NCI-H1417 (cell line): Measurements from ENCODE around the gene IGFBP4.
A peak's percentile ranks its signal among the peaks of the same experiment; 100 is the strongest.

Experiments
- DNase-seq, 3 experiments: peaks; one replicate each; lab custom pipeline; 2025; lab: John Stamatoyannopoulos, UW

Gene IGFBP4

GRCh38 chr17:40431231-40431602 lies 12.0 kb upstream of the IGFBP4 start:
- no peak for DNase-seq

GRCh38 chr17:40432864-40433528 lies 10.3 kb upstream of the IGFBP4 start:
- DNase-seq, result no peak

- DNase-seq, result peak in 1 of 3 experiments; percentile 18
These were observed 9.5 kb upstream of the IGFBP4 start for GRCh38 chr17:40433551-40434415.

- DNase-seq, result no peak
These were observed 6.6 kb upstream of the IGFBP4 start for GRCh38 chr17:40436636-40437035.

GRCh38 chr17:40437095-40437732 lies 6.0 kb upstream of the IGFBP4 start:
- no peak for DNase-seq

GRCh38 chr17:40440166-40440565 lies 3.1 kb upstream of the IGFBP4 start:
- DNase-seq, result no peak

GRCh38 chr17:40442392-40443195 lies 656 bp upstream of the IGFBP4 start:
- DNase-seq, result peak in 1 of 3 experiments; percentile 62

GRCh38 chr17:40443988-40444899 lies 994 bp downstream of the IGFBP4 start:
- DNase-seq, result no peak

- no peak for DNase-seq
These were observed 2.7 kb downstream of the IGFBP4 start for GRCh38 chr17:40445751-40446468.

- DNase-seq, result no peak
These were observed 3.9 kb downstream of the IGFBP4 start for GRCh38 chr17:40447148-40447644.

- DNase-seq, result no peak
These were observed 4.6 kb downstream of the IGFBP4 start for GRCh38 chr17:40447806-40448205.

- DNase-seq, result no peak
These were observed 5.0 kb downstream of the IGFBP4 start for GRCh38 chr17:40448213-40448638.

- no peak for DNase-seq
These were observed 5.5 kb downstream of the IGFBP4 start for GRCh38 chr17:40448639-40449261.

GRCh38 chr17:40450175-40450574 lies 6.9 kb downstream of the IGFBP4 start:
- DNase-seq, result peak in 1 of 3 experiments; percentile 26

- DNase-seq, result no peak
These were observed 8.2 kb downstream of the IGFBP4 start for GRCh38 chr17:40451420-40451819.

GRCh38 chr17:40452216-40452787 lies 9.1 kb downstream of the IGFBP4 start:
- DNase-seq, result no peak

- DNase-seq, result no peak
These were observed 9.7 kb downstream of the IGFBP4 start for GRCh38 chr17:40452921-40453378.

GRCh38 chr17:40453881-40454612 lies 10.8 kb downstream of the IGFBP4 start:
- no peak for DNase-seq
